H1 (cell line): ENCODE results near the gene ENKUR. TPM values are rescaled to one million over a fixed set of nuclear protein-coding genes. Genes with fewer than 3 reads are reported as not detected.

Source experiments
- CTCF ChIA-PET: fragments of 300-600 bp; sonication (Branson Sonifier 250); formaldehyde crosslinking; loops from one replicate; lab custom pipeline; 2021; ENCODE audit not compliant: partially characterized antibody; lab: Charles Lee
- POLR2A ChIA-PET: fragments of 300-600 bp; sonication (Branson Sonifier 250); formaldehyde crosslinking; loops from one replicate; lab custom pipeline; 2021; ENCODE audit warnings: inconsistent platforms; ENCODE audit not compliant: partially characterized antibody; lab: Charles Lee
- DNase-seq, 2 experiments: peaks; one replicate each; pipeline versions ENCODE4 v3.0.0 to v3.0.0-alpha.2; 2010 to 2022; ENCODE audit warnings: low spot score in 2 of 2, low read depth in 1 of 2, mixed read lengths in 1 of 2
- FAIRE-seq: peaks from 2 replicates; lab custom pipeline; 2011; peaks lifted over from hg19 to GRCh38; lab: Jason Lieb, UNC
- H2AFZ ChIP-seq: 2 replicates; pipeline ENCODE4 v1.8.1; 2012; ENCODE audit warnings: low read length, inconsistent platforms
- H2AK5ac ChIP-seq: 2 replicates; pipeline ENCODE4 v1.6.1; 2013; ENCODE audit warnings: low read depth, low read length
- H2BK120ac ChIP-seq: replicated peaks from 2 replicates; pipeline ENCODE3; 2013; ENCODE audit warnings: low read depth, low read length, inconsistent platforms
- H2BK12ac ChIP-seq: 2 replicates; pipeline ENCODE4 v1.6.1; 2013; ENCODE audit warnings: low read depth, low read length
- H2BK15ac ChIP-seq: 2 replicates; pipeline ENCODE4 v1.6.1; 2013; ENCODE audit warnings: low read length
- H2BK20ac ChIP-seq: 2 replicates; pipeline ENCODE4 v1.6.1; 2013; ENCODE audit warnings: low read length
- H2BK5ac ChIP-seq: 2 replicates; pipeline ENCODE4 v1.6.1; 2013; ENCODE audit warnings: low read depth, low read length
- H3K14ac ChIP-seq: 2 replicates; pipeline ENCODE4 v1.6.1; 2013; ENCODE audit warnings: inconsistent platforms; ENCODE audit not compliant: insufficient read length
- H3K18ac ChIP-seq: 2 replicates; pipeline ENCODE4 v1.6.1; 2013; ENCODE audit warnings: low read length; ENCODE audit errors: extremely low read depth
- H3K23ac ChIP-seq: 2 replicates; pipeline ENCODE4 v1.6.1; 2013; ENCODE audit warnings: inconsistent platforms; ENCODE audit not compliant: insufficient read length
- H3K23me2 ChIP-seq: 2 replicates; pipeline ENCODE4 v1.6.1; 2013; ENCODE audit warnings: low read depth, low read length
- H3K27ac ChIP-seq: 2 replicates; pipeline ENCODE4 v1.6.1; 2011; ENCODE audit warnings: low read depth, low read length, inconsistent platforms
- H3K27me3 ChIP-seq, 4 experiments: replicated peaks in 1 of 4; 1 replicate in 1 of 4; 2 replicates in 3 of 4; pipeline versions ENCODE4 v1.6.1 to v1.8.1; 2011 to 2013; ENCODE audit warnings: low read length in 3 of 4, mild to moderate bottlenecking in 3 of 4, inconsistent platforms in 2 of 4, mixed read lengths in 2 of 4, moderate library complexity in 1 of 4; ENCODE audit not compliant: control insufficient read depth in 3 of 4, insufficient read depth in 3 of 4; ENCODE audit errors: extremely low read depth in 1 of 4
- H3K36me3 ChIP-seq, 4 experiments: 2 replicates each; pipeline versions ENCODE4 v1.6.1 to v1.8.1; 2011 to 2013; ENCODE audit warnings: mild to moderate bottlenecking in 4 of 4, low read length in 3 of 4, moderate library complexity in 2 of 4, control low read depth in 1 of 4, inconsistent platforms in 1 of 4; ENCODE audit not compliant: insufficient read depth in 4 of 4, control insufficient read depth in 2 of 4
- H3K4ac ChIP-seq: replicated peaks from 2 replicates; pipeline ENCODE3; 2013; ENCODE audit warnings: low read length, low read depth, mixed read lengths, inconsistent platforms; ENCODE audit not compliant: insufficient read length
- H3K4me1 ChIP-seq, 4 experiments: replicated peaks in 1 of 4; 1 replicate in 1 of 4; 2 replicates in 3 of 4; pipeline versions ENCODE4 v1.6.1 to v1.8.1; 2011 to 2013; ENCODE audit warnings: low read length in 3 of 4, inconsistent platforms in 2 of 4, mixed read lengths in 1 of 4; ENCODE audit not compliant: insufficient read depth in 4 of 4, control insufficient read depth in 3 of 4
- H3K4me2 ChIP-seq, 2 experiments: 2 replicates each; pipeline versions ENCODE4 v1.6.1 to v1.8.1; 2011 to 2013; ENCODE audit warnings: low read depth in 2 of 2, low read length in 2 of 2, control low read depth in 1 of 2, inconsistent platforms in 1 of 2, mild to moderate bottlenecking in 1 of 2; ENCODE audit not compliant: insufficient read depth in 1 of 2
- H3K4me3 ChIP-seq, 4 experiments: fragments of 200-600, 300-600 bp in 1 of 4; sonication (generic), shearing (Covaris generic), sonication (Bioruptor Twin) in 1 of 4; 2 replicates each; pipeline versions ENCODE4 v1.5.1 to v1.8.1; 2011 to 2016; ENCODE audit warnings: low read length in 4 of 4, low read depth in 3 of 4, control low read depth in 2 of 4, inconsistent platforms in 2 of 4, mild to moderate bottlenecking in 2 of 4, mixed read lengths in 1 of 4, moderate library complexity in 1 of 4; ENCODE audit not compliant: insufficient read depth in 2 of 4; ENCODE audit errors: extremely low read depth in 1 of 4
- H3K56ac ChIP-seq: replicated peaks from 2 replicates; pipeline ENCODE3; 2013; ENCODE audit warnings: low read depth, mild to moderate bottlenecking, mixed read lengths, low read length, inconsistent platforms; ENCODE audit not compliant: insufficient read length
- H3K79me1 ChIP-seq: 2 replicates; pipeline ENCODE4 v1.6.1; 2013; ENCODE audit warnings: low read depth, low read length, control low read depth
- H3K79me2 ChIP-seq, 2 experiments: 2 replicates each; pipeline versions ENCODE4 v1.6.1 to v1.8.1; 2012 to 2013; ENCODE audit warnings: low read length in 2 of 2, mild to moderate bottlenecking in 2 of 2, inconsistent platforms in 1 of 2; ENCODE audit not compliant: insufficient read depth in 2 of 2, control insufficient read depth in 1 of 2
- H3K9ac ChIP-seq, 4 experiments: replicated peaks in 1 of 4; 1 replicate in 1 of 4; 2 replicates in 3 of 4; pipeline versions ENCODE4 v1.6.1 to v1.8.1; 2011 to 2013; ENCODE audit warnings: low read depth in 3 of 4, low read length in 3 of 4, control low read depth in 2 of 4, mild to moderate bottlenecking in 2 of 4, moderate library complexity in 2 of 4, inconsistent platforms in 1 of 4; ENCODE audit errors: extremely low read depth in 1 of 4
- H3K9me3 ChIP-seq, 2 experiments: 2 replicates each; pipeline versions ENCODE4 v1.6.1 to v1.8.1; 2012 to 2013; ENCODE audit warnings: mild to moderate bottlenecking in 2 of 2, moderate library complexity in 2 of 2, control low read depth in 1 of 2, inconsistent platforms in 1 of 2, low read depth in 1 of 2, low read length in 1 of 2, mixed read lengths in 1 of 2; ENCODE audit not compliant: insufficient read depth in 2 of 2
- H4K20me1 ChIP-seq, 2 experiments: replicated peaks in 1 of 2; 2 replicates each; pipeline versions ENCODE3 to v1.8.1; 2011 to 2013; ENCODE audit warnings: inconsistent platforms in 2 of 2, low read length in 2 of 2, mild to moderate bottlenecking in 1 of 2; ENCODE audit not compliant: insufficient read depth in 2 of 2, control insufficient read depth in 1 of 2
- H4K5ac ChIP-seq: 2 replicates; pipeline ENCODE4 v1.6.1; 2013; ENCODE audit warnings: low read length, low read depth, mixed read lengths, inconsistent platforms; ENCODE audit not compliant: insufficient read length
- H4K8ac ChIP-seq: 2 replicates; pipeline ENCODE4 v1.8.0; 2013; ENCODE audit warnings: mild to moderate bottlenecking, moderate library complexity, low read length, inconsistent platforms; ENCODE audit not compliant: insufficient read depth; ENCODE audit errors: extremely low read depth
- H4K91ac ChIP-seq: replicated peaks from 2 replicates; pipeline ENCODE3; 2013; ENCODE audit warnings: low read length, mixed read lengths, inconsistent platforms; ENCODE audit not compliant: insufficient read length
- ASH2L ChIP-seq: fragments of 200-600, 300-600 bp; sonication (generic); IDR thresholded peaks from one replicate; pipeline ENCODE4 v1.7.1; 2017; ENCODE audit warnings: low read length
- BACH1 ChIP-seq: IDR thresholded peaks from 2 replicates; pipeline ENCODE4 v1.6.1; 2012; ENCODE audit warnings: low read length, improper control_type of control experiment
- EZH2 ChIP-seq: fragments of 200-600 bp; sonication (generic); IDR thresholded peaks from 2 replicates; pipeline ENCODE4 v1.7.1; 2012; ENCODE audit warnings: low read depth, mild to moderate bottlenecking, moderate library complexity, low read length, inconsistent platforms; ENCODE audit not compliant: severe bottlenecking
- JUN ChIP-seq: IDR thresholded peaks from 2 replicates; pipeline ENCODE4 v1.6.1; 2011; ENCODE audit warnings: low read depth, mild to moderate bottlenecking, improper control_type of control experiment, low read length
- RNF2 ChIP-seq: fragments of 200-900, 300-1000 bp; sonication (generic); IDR thresholded peaks from 2 replicates; pipeline ENCODE4 v1.7.1; 2016; ENCODE audit warnings: borderline replicate concordance, low read depth, mild to moderate bottlenecking, antibody characterized with exemption, low read length; ENCODE audit not compliant: poor library complexity, severe bottlenecking; ENCODE audit errors: missing control alignments
- SP1 ChIP-seq: IDR thresholded peaks from 2 replicates; pipeline ENCODE4 v1.6.1; 2011; ENCODE audit warnings: low read depth, low read length
- WGBS, 2 experiments: shearing (Covaris generic) in 1 of 2; methylation state at CpG; one replicate each; pipeline versions ENCODE4 v1.1.6 to v1.1.7; 2013 to 2015; ENCODE audit warnings: low lambda C conversion rate in 2 of 2, mixed read lengths in 2 of 2, inconsistent platforms in 1 of 2, low coverage in 1 of 2, missing lambda C conversion rate in 1 of 2; ENCODE audit not compliant: insufficient replicate concordance in 2 of 2, insufficient coverage in 1 of 2, insufficient read length in 1 of 2; ENCODE audit errors: extremely low coverage in 1 of 2, missing lambda C conversion rate in 1 of 2; 5-methylcytosine and 5-hydroxymethylcytosine counted together
- polyA plus RNA-seq, 7 experiments: library from polyadenylated mRNA; depleted of rRNA in 3 of 7; stranded (reverse) in 5 of 7; unstranded in 2 of 7; fragments of >200 nt in 5 of 7; fragments of 200-250 nt in 2 of 7; gene quantifications; 1 replicate in 5 of 7; 2 replicates in 1 of 7; 4 replicates in 1 of 7; pipeline versions ENCODE4 v1.2.1 to v1.2.3, GENCODE V29; 2011 to 2013; ENCODE audit warnings: missing spikeins in 2 of 7, mixed read lengths in 2 of 7
- total RNA-seq: library from RNA; stranded (reverse); fragmentation: NEBNext Ultra II Directional; extraction: Animal tissue kit (Norgen Biotek cat#: 25700); gene quantifications from 2 replicates; pipeline ENCODE4 v1.2.1, GENCODE V29; 2021

The ENKUR gene
- total and polyA plus RNA-seq, 2 of the 8 experiments (the other 6 are each of a cell fraction or from before 2014, with no cell fraction given): not detected

DNA sequence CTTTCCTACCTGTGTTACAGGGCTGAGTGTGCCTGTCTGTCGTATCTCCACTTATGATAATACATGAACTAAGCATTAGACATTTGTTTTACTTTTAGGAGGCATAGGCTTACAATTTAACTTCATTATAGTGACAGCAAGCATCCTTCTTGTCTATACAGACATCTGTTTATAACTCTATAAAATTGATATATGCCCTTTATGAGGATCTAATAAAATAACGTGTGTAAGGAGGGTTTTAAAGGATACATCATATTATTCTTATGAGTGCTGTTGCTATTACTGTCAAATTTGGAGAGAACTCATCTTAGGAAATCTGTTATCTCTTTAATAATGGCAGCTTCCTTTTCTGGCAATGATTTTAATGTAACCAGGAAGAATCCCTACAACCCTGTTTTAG is 22.4 kb upstream of the ENKUR start:
- FAIRE-seq (no peak), DNase-seq (no peak)
- no peak overlapping the region for H2BK15ac ChIP-seq
- no peak overlapping the region for H3K4me3 ChIP-seq
- ChIA-PET CTCF (interaction anchor here (1.3 kb wide), 1 partner anchor 14 kb away, joined by 3 read pairs; no protein-coding TSS in a partner anchor), POLR2A (interaction anchor here (2.1 kb wide), 1 partner anchor 21 kb away, joined by 6 read pairs; no protein-coding TSS in a partner anchor)
- no peaks in the 10 kb centered on the region for H3K23me2 ChIP-seq
- 82% methylated on average over 2 of the region's 2 CpGs; no CpG with 5 or more reads in 1 of the 2 experiments for WGBS, 2 experiments
- no peak overlapping the region for H3K4me2 ChIP-seq
- H4K20me1 ChIP-seq: no peaks in the 10 kb centered on the region
- no peak overlapping the region for H2AK5ac ChIP-seq
- H2BK120ac ChIP-seq: no peak overlapping the region
- no peak overlapping the region for H3K9ac ChIP-seq
- H3K79me2 ChIP-seq: no peaks in the 10 kb centered on the region
- H4K91ac ChIP-seq: no peak overlapping the region
- H3K79me1 ChIP-seq: no peaks in the 10 kb centered on the region
- no peak overlapping the region for H3K23ac ChIP-seq
- H3K27ac ChIP-seq: no peak overlapping the region
- no peak overlapping the region for H3K14ac ChIP-seq
- no peak overlapping the region for H2AFZ ChIP-seq
- no peak overlapping the region for H4K5ac ChIP-seq
- H3K56ac ChIP-seq: no peak overlapping the region
- no peak overlapping the region for H3K4ac ChIP-seq
- H2BK20ac ChIP-seq: no peak overlapping the region
- no peak overlapping the region for H2BK12ac ChIP-seq
- no peaks in the 10 kb centered on the region for H3K9me3 ChIP-seq
- H3K36me3 ChIP-seq: no peaks in the 10 kb centered on the region
- no peak overlapping the region for H4K8ac ChIP-seq
- H3K27me3 ChIP-seq: no peaks in the 10 kb centered on the region
- no peaks in the 10 kb centered on the region for H3K4me1 ChIP-seq
- no peak overlapping the region for H3K18ac ChIP-seq
- H2BK5ac ChIP-seq: no peak overlapping the region
- TF ChIP-seq SP1 (no peak), ASH2L (no peak), BACH1 (no peak), RNF2 (no peak), EZH2 (no peak), JUN (no peak)
